ENCODE measurements around the gene CLCNKA.

Gene CLCNKA

DNA sequence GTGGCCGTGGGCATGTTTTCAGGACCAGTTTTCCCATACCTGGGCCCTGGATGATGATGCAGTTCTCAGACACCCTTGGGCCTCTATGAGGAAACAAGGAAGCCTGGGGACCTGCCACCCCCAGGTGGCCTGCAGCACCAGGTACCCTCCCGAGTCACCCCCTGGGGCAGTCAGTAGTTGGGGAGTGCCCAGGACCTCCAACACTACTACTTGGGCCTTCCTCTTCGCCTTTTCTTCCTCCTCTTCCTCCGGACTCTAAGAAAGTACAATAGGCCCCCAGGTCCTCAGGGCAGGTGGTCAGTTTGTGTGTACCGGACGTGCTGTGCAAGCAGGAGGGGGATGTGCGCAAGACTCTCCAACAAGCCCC lies 29.7 kb upstream of the CLCNKA start:
- H3K4me3 ChIP-seq (ENCODE audit: low read depth, low read length), result no peak overlapping the region
- DNase-seq (ENCODE audit: low read depth), result no peak
- TF ChIP-seq, protein P1, sequence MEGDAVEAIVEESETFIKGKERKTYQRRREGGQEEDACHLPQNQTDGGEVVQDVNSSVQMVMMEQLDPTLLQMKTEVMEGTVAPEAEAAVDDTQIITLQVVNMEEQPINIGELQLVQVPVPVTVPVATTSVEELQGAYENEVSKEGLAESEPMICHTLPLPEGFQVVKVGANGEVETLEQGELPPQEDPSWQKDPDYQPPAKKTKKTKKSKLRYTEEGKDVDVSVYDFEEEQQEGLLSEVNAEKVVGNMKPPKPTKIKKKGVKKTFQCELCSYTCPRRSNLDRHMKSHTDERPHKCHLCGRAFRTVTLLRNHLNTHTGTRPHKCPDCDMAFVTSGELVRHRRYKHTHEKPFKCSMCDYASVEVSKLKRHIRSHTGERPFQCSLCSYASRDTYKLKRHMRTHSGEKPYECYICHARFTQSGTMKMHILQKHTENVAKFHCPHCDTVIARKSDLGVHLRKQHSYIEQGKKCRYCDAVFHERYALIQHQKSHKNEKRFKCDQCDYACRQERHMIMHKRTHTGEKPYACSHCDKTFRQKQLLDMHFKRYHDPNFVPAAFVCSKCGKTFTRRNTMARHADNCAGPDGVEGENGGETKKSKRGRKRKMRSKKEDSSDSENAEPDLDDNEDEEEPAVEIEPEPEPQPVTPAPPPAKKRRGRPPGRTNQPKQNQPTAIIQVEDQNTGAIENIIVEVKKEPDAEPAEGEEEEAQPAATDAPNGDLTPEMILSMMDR (IDR thresholded peaks at IDR 0.05; ENCODE audit: insufficient read depth, low read depth, low read length, missing control alignments), result no peak

DNA sequence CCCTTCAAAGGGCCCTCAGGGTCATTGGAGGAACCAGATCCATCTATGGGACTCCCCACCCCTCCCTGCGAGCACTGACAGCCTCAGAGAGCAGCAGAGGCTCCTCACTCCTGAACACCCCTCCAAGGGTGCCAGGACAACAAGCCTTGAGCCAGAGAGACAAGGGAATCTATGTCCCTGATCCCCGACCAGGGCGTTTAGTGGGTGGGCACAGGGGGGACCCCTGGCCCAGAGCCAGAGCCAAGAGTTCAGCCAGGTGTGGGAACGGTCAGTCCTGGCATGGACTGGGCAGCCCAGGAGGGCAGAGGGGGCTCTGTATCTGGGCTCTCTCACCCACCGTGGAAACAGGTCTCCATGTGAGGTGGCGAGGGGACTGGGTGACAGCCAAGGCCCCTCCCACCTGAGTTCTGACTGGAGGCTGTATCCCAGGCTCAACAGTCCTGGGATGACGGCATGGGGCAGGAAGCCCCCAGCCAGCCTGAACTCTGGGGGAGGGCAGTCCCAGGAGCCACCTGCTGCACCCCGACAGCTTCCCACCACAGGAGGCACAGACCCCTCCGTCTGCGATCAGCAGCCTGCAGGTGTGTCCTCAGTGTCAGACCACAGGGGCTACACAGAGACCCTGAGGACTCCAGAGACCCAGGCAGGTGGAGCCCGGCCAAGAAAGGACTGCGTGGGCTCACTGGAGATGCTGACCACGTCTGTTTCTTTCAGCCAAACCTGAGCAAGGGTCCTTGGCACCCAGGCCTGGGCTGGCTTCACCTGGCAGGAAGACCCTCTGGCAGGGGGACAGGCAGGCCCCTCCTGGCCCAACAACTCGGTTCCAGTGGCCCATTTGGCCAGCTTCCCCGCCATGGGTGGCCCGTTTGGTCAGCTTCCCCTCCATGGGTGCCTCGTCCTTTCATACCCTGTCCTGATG lies 29.0 kb upstream of the CLCNKA start:
- DNase-seq (ENCODE audit: low read depth), result no peak
- TF ChIP-seq, protein P1 (IDR thresholded peaks at IDR 0.05; ENCODE audit: insufficient read depth, low read depth, low read length, missing control alignments), result no peak
- no peak overlapping the region for H3K4me3 ChIP-seq (ENCODE audit: low read depth, low read length)

DNA sequence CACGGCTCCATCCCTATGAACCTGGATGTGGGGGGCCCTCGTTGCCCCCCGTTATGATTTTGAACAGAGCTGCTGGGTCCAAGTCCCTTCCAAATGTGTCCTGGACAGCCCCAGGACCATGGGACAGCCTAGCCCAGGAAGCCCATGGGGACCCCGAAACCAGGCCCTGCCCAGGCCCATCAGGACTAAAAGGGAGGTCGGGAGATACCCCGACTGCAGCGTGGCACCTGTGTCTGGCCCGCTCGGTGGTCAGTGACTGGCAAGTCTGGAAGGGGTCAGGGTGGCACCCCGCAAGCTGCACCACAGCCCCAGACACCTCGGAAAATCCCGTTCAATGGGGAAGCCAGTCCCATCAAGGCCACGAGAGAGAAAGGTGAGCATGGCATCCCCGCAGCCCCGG lies 28.2 kb upstream of the CLCNKA start:
- TF ChIP-seq, protein P1 (IDR thresholded peaks at IDR 0.05; ENCODE audit: insufficient read depth, low read depth, low read length, missing control alignments), result no peak
- no peak for DNase-seq (ENCODE audit: low read depth)
- no peak overlapping the region for H3K4me3 ChIP-seq (ENCODE audit: low read depth, low read length)

DNA sequence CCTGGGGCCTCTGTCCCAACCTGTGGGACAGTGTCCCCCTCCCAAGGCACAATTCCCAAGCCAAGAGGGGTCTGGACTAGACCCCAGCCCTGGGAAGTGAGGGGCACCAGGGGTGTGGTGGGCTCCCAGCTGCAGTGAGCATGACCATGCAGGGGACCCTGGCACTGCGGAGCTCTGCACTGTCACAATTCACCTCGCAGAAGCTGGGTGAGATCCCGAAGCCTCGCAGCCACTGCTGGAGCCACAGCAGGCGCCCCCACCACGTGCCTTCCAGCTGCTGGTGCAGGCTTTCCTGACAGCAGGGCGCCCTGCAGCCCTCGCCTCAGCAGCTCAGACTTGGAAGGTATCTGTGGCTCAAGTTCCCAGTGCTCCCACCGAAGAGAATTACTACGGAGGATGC lies 27.8 kb upstream of the CLCNKA start:
- TF ChIP-seq, protein P1 (IDR thresholded peaks at IDR 0.05; ENCODE audit: insufficient read depth, low read depth, low read length, missing control alignments), result no peak
- DNase-seq (ENCODE audit: low read depth), result no peak
- H3K4me3 ChIP-seq (ENCODE audit: low read depth, low read length), result no peak overlapping the region

DNA sequence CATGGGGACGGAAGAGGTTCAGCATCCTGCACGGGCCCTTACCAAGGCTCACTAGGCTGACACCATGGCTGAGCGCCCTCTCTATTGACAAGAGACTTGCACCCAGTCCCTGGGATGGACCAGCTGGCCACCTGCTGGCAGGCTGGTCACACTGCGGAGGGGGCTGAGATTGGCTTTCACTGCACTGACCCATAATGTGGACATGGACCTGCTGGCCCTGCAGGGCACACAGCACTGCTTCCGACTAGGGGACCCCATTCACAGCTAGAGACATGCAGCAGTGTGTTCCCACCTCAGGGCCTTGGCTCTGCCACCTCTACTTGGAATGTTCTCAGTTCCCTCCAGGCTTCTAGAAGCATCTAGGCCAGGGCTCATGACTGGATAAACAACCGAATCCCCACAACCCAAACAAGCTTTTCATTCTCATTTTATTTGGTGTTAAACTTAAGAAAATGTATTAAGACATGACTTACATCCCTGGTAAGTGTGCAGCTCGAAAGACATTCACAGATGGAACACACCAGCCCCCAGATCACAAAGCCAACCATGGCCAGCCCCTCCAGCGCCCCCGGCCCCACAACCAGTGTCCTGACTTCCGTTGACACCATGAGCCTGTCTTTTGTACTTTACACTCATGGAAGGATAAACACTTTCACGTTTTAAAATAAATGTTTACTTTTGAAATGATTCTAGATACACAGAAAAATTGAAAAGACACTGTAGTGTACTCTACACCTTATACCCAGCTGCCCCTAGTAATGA lies 27.1 kb upstream of the CLCNKA start:
- no peak overlapping the region for H3K4me3 ChIP-seq (ENCODE audit: low read depth, low read length)
- peak; percentile 71 for DNase-seq (ENCODE audit: low read depth)
- TF ChIP-seq, protein P1 (IDR thresholded peaks at IDR 0.05; ENCODE audit: insufficient read depth, low read depth, low read length, missing control alignments), result peak; percentile 71

DNA sequence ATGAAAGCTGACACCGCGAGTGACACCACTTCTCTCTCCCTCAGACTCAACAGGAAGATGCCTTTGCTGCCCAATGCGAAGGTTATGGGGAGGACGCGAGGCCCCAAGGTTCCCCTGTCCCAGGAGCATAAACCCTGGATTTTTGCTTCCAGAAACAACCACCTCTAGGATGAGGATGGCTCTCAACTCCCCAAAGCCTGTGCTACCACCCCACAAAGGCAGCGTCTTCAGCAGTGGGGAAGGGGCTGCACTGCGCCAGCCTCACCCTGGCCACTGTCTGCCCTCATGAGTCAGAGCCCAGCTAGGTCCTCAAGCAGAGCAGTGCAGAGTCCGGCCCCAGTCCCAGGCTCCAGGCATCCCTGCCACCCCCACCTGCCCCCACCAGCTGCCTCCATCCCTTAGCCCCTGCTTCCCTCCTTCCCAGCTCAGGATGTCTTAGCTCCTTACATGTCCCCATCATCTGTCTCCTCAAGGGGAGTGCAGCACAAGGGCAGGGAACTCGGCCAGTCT lies 24.7 kb upstream of the CLCNKA start:
- TF ChIP-seq, protein P1 (IDR thresholded peaks at IDR 0.05; ENCODE audit: insufficient read depth, low read depth, low read length, missing control alignments), result no peak
- H3K4me3 ChIP-seq (ENCODE audit: low read depth, low read length), result no peak overlapping the region
- DNase-seq (ENCODE audit: low read depth), result no peak
